ENCODE measurements around the gene ZNF207. TPM values are rescaled to one million over a fixed set of nuclear protein-coding genes. Genes with fewer than 3 reads are reported as not detected.

Gene ZNF207
- total RNA-seq, 1 experiment from 2014 or later: 215 TPM

DNA sequence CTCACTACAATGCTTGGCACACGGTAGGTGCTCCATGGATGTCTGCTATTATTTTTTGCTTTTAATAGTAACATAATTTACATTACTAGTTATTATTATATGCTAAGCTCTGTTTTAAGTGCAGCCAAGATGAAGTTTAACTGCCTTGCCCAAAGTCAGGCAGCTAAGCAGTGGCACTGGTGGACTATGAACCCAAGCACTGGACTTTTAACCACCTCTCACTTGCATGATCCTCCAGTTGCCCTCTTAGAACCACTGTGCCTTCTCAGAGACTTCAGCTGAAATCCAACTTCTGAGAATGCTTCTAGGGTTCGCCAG, 1.5 kb upstream of the ZNF207 start:
- Histone ChIP-seq H3K27me3 (ENCODE audit: control insufficient read depth, insufficient read depth, low read length) (no peaks in the 10 kb centered on the region), H3K27ac (ENCODE audit: low read length) (peak overlapping the region; percentile 96), H3K4me3 (ENCODE audit: low read depth in 2 of 2, low read length in 2 of 2) (peak overlapping the region in 1 of 2 experiments; percentile 80; a peak in 2 of 4 replicates), H3K4me1 (ENCODE audit: control insufficient read depth, insufficient read depth, low read length) (peaks cover 8% of the 10 kb centered on the region), H3K36me3 (ENCODE audit: control insufficient read depth, insufficient read depth, low read length) (peaks cover 7% of the 10 kb centered on the region), H3K9me3 (ENCODE audit: control insufficient read depth, insufficient read depth, low read depth, low read length) (no peaks in the 10 kb centered on the region)
- ChIA-PET CTCF (no interaction called here), POLR2A (interaction anchor here (0.8 kb wide), 1 partner anchor 18 kb away, joined by 3 read pairs; no protein-coding TSS in a partner anchor)
- TF ChIP-seq, protein P1, sequence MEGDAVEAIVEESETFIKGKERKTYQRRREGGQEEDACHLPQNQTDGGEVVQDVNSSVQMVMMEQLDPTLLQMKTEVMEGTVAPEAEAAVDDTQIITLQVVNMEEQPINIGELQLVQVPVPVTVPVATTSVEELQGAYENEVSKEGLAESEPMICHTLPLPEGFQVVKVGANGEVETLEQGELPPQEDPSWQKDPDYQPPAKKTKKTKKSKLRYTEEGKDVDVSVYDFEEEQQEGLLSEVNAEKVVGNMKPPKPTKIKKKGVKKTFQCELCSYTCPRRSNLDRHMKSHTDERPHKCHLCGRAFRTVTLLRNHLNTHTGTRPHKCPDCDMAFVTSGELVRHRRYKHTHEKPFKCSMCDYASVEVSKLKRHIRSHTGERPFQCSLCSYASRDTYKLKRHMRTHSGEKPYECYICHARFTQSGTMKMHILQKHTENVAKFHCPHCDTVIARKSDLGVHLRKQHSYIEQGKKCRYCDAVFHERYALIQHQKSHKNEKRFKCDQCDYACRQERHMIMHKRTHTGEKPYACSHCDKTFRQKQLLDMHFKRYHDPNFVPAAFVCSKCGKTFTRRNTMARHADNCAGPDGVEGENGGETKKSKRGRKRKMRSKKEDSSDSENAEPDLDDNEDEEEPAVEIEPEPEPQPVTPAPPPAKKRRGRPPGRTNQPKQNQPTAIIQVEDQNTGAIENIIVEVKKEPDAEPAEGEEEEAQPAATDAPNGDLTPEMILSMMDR (IDR thresholded peaks at IDR 0.05): no peak
- no peak for TF ChIP-seq POLR2AphosphoS5 (IDR thresholded peaks at IDR 0.05; ENCODE audit: low read depth, low read length)
- no peak for TF ChIP-seq SIN3A (IDR thresholded peaks at IDR 0.05; ENCODE audit: borderline replicate concordance, insufficient read depth, low read depth, low read length)
- TF ChIP-seq, protein P2, sequence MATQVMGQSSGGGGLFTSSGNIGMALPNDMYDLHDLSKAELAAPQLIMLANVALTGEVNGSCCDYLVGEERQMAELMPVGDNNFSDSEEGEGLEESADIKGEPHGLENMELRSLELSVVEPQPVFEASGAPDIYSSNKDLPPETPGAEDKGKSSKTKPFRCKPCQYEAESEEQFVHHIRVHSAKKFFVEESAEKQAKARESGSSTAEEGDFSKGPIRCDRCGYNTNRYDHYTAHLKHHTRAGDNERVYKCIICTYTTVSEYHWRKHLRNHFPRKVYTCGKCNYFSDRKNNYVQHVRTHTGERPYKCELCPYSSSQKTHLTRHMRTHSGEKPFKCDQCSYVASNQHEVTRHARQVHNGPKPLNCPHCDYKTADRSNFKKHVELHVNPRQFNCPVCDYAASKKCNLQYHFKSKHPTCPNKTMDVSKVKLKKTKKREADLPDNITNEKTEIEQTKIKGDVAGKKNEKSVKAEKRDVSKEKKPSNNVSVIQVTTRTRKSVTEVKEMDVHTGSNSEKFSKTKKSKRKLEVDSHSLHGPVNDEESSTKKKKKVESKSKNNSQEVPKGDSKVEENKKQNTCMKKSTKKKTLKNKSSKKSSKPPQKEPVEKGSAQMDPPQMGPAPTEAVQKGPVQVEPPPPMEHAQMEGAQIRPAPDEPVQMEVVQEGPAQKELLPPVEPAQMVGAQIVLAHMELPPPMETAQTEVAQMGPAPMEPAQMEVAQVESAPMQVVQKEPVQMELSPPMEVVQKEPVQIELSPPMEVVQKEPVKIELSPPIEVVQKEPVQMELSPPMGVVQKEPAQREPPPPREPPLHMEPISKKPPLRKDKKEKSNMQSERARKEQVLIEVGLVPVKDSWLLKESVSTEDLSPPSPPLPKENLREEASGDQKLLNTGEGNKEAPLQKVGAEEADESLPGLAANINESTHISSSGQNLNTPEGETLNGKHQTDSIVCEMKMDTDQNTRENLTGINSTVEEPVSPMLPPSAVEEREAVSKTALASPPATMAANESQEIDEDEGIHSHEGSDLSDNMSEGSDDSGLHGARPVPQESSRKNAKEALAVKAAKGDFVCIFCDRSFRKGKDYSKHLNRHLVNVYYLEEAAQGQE (IDR thresholded peaks at IDR 0.05; ENCODE audit: insufficient read depth in 1 of 2, low read depth in 2 of 2, low read length in 1 of 2): no peak
- no peak for TF ChIP-seq TCF7L2 (IDR thresholded peaks at IDR 0.05; ENCODE audit: low read depth, low read length)
- TSS peak; percentile 56 for BruUV-seq (replicated peaks)
- intact Hi-C loops (cut with micrococcal nuclease; ENCODE audit: unreplicated experiment) (no loop called here), in situ Hi-C loops (cut with HindIII; ENCODE audit: low pct_unique_long_range_greater_than_20kb, low sequenced_read_pairs) (no loop called here)
- DNase-seq (ENCODE audit: low read depth, low spot score) (no peak), ATAC-seq (no peak)

DNA sequence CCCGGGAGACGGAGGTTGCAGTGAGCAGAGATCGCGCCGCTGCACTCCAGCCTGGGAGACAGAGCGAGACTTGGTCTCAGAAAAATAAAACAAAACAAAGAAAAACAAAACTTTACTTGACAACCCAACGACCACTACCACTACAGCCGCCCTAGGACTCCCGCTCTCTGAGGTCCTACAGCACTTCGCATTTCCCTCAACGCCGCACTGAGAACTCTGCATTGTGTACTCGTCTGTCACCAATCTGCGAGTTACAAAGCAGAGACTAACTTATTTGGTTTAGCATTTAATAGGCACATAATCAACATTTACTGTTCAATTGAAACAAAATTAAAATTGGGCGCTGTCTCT, 479 bp upstream of the ZNF207 start:
- Histone ChIP-seq H3K27ac (ENCODE audit: low read length) (peak overlapping the region; percentile 96), H3K4me3 (ENCODE audit: low read depth in 2 of 2, low read length in 2 of 2) (peak overlapping the region; percentile 80 to 87), H3K27me3 (ENCODE audit: control insufficient read depth, insufficient read depth, low read length) (no peaks in the 10 kb centered on the region), H3K4me1 (ENCODE audit: control insufficient read depth, insufficient read depth, low read length) (peaks cover 12% of the 10 kb centered on the region), H3K9me3 (ENCODE audit: control insufficient read depth, insufficient read depth, low read depth, low read length) (no peaks in the 10 kb centered on the region), H3K36me3 (ENCODE audit: control insufficient read depth, insufficient read depth, low read length) (peaks cover 7% of the 10 kb centered on the region)
- BruUV-seq (replicated peaks): TSS peak; percentile 97
- DNase-seq (ENCODE audit: low read depth, low spot score) (no peak), ATAC-seq (peak; percentile 43)
- intact Hi-C loops (cut with micrococcal nuclease; ENCODE audit: unreplicated experiment) (no loop called here), in situ Hi-C loops (cut with HindIII; ENCODE audit: low pct_unique_long_range_greater_than_20kb, low sequenced_read_pairs) (no loop called here)
- CTCF ChIA-PET: no interaction called here
- no peak for TF ChIP-seq SIN3A (IDR thresholded peaks at IDR 0.05; ENCODE audit: borderline replicate concordance, insufficient read depth, low read depth, low read length)
- no peak for TF ChIP-seq POLR2AphosphoS5 (IDR thresholded peaks at IDR 0.05; ENCODE audit: low read depth, low read length)
- TF ChIP-seq, protein P1 (IDR thresholded peaks at IDR 0.05): no peak
- POLR2A ChIA-PET: interaction anchor here (0.5 kb wide), 1 partner anchor 14 kb away, joined by 3 read pairs; no protein-coding TSS in a partner anchor

Data from Panc1 (cell line).